H1 (cell line): ENCODE measurements around the gene PAOX. TPM values are rescaled to one million over a fixed set of nuclear protein-coding genes. Genes with fewer than 3 reads are reported as not detected.

Source experiments
- CTCF ChIA-PET: fragments of 300-600 bp; sonication (Branson Sonifier 250); formaldehyde crosslinking; loops from one replicate; lab custom pipeline; 2021; ENCODE audit not compliant: partially characterized antibody; lab: Charles Lee
- POLR2A ChIA-PET: fragments of 300-600 bp; sonication (Branson Sonifier 250); formaldehyde crosslinking; loops from one replicate; lab custom pipeline; 2021; ENCODE audit warnings: inconsistent platforms; ENCODE audit not compliant: partially characterized antibody; lab: Charles Lee
- DNase-seq, 2 experiments: peaks; one replicate each; pipeline versions ENCODE4 v3.0.0 to v3.0.0-alpha.2; 2010 to 2022; ENCODE audit warnings: low spot score in 2 of 2, low read depth in 1 of 2, mixed read lengths in 1 of 2
- FAIRE-seq: peaks from 2 replicates; lab custom pipeline; 2011; peaks lifted over from hg19 to GRCh38; lab: Jason Lieb, UNC
- H2AFZ ChIP-seq: 2 replicates; pipeline ENCODE4 v1.8.1; 2012; ENCODE audit warnings: low read length, inconsistent platforms
- H2AK5ac ChIP-seq: 2 replicates; pipeline ENCODE4 v1.6.1; 2013; ENCODE audit warnings: low read depth, low read length
- H2BK120ac ChIP-seq: replicated peaks from 2 replicates; pipeline ENCODE3; 2013; ENCODE audit warnings: low read depth, low read length, inconsistent platforms
- H2BK12ac ChIP-seq: 2 replicates; pipeline ENCODE4 v1.6.1; 2013; ENCODE audit warnings: low read depth, low read length
- H2BK15ac ChIP-seq: 2 replicates; pipeline ENCODE4 v1.6.1; 2013; ENCODE audit warnings: low read length
- H2BK20ac ChIP-seq: 2 replicates; pipeline ENCODE4 v1.6.1; 2013; ENCODE audit warnings: low read length
- H2BK5ac ChIP-seq: 2 replicates; pipeline ENCODE4 v1.6.1; 2013; ENCODE audit warnings: low read depth, low read length
- H3K14ac ChIP-seq: 2 replicates; pipeline ENCODE4 v1.6.1; 2013; ENCODE audit warnings: inconsistent platforms; ENCODE audit not compliant: insufficient read length
- H3K18ac ChIP-seq: 2 replicates; pipeline ENCODE4 v1.6.1; 2013; ENCODE audit warnings: low read length; ENCODE audit errors: extremely low read depth
- H3K23ac ChIP-seq: 2 replicates; pipeline ENCODE4 v1.6.1; 2013; ENCODE audit warnings: inconsistent platforms; ENCODE audit not compliant: insufficient read length
- H3K23me2 ChIP-seq: 2 replicates; pipeline ENCODE4 v1.6.1; 2013; ENCODE audit warnings: low read depth, low read length
- H3K27ac ChIP-seq: 2 replicates; pipeline ENCODE4 v1.6.1; 2011; ENCODE audit warnings: low read depth, low read length, inconsistent platforms
- H3K27me3 ChIP-seq, 4 experiments: replicated peaks in 1 of 4; 1 replicate in 1 of 4; 2 replicates in 3 of 4; pipeline versions ENCODE4 v1.6.1 to v1.8.1; 2011 to 2013; ENCODE audit warnings: low read length in 3 of 4, mild to moderate bottlenecking in 3 of 4, inconsistent platforms in 2 of 4, mixed read lengths in 2 of 4, moderate library complexity in 1 of 4; ENCODE audit not compliant: control insufficient read depth in 3 of 4, insufficient read depth in 3 of 4; ENCODE audit errors: extremely low read depth in 1 of 4
- H3K36me3 ChIP-seq, 4 experiments: 2 replicates each; pipeline versions ENCODE4 v1.6.1 to v1.8.1; 2011 to 2013; ENCODE audit warnings: mild to moderate bottlenecking in 4 of 4, low read length in 3 of 4, moderate library complexity in 2 of 4, control low read depth in 1 of 4, inconsistent platforms in 1 of 4; ENCODE audit not compliant: insufficient read depth in 4 of 4, control insufficient read depth in 2 of 4
- H3K4ac ChIP-seq: replicated peaks from 2 replicates; pipeline ENCODE3; 2013; ENCODE audit warnings: low read length, low read depth, mixed read lengths, inconsistent platforms; ENCODE audit not compliant: insufficient read length
- H3K4me1 ChIP-seq, 4 experiments: replicated peaks in 1 of 4; 1 replicate in 1 of 4; 2 replicates in 3 of 4; pipeline versions ENCODE4 v1.6.1 to v1.8.1; 2011 to 2013; ENCODE audit warnings: low read length in 3 of 4, inconsistent platforms in 2 of 4, mixed read lengths in 1 of 4; ENCODE audit not compliant: insufficient read depth in 4 of 4, control insufficient read depth in 3 of 4
- H3K4me2 ChIP-seq, 2 experiments: 2 replicates each; pipeline versions ENCODE4 v1.6.1 to v1.8.1; 2011 to 2013; ENCODE audit warnings: low read depth in 2 of 2, low read length in 2 of 2, control low read depth in 1 of 2, inconsistent platforms in 1 of 2, mild to moderate bottlenecking in 1 of 2; ENCODE audit not compliant: insufficient read depth in 1 of 2
- H3K4me3 ChIP-seq, 4 experiments: fragments of 200-600, 300-600 bp in 1 of 4; sonication (generic), shearing (Covaris generic), sonication (Bioruptor Twin) in 1 of 4; 2 replicates each; pipeline versions ENCODE4 v1.5.1 to v1.8.1; 2011 to 2016; ENCODE audit warnings: low read length in 4 of 4, low read depth in 3 of 4, control low read depth in 2 of 4, inconsistent platforms in 2 of 4, mild to moderate bottlenecking in 2 of 4, mixed read lengths in 1 of 4, moderate library complexity in 1 of 4; ENCODE audit not compliant: insufficient read depth in 2 of 4; ENCODE audit errors: extremely low read depth in 1 of 4
- H3K56ac ChIP-seq: replicated peaks from 2 replicates; pipeline ENCODE3; 2013; ENCODE audit warnings: low read depth, mild to moderate bottlenecking, mixed read lengths, low read length, inconsistent platforms; ENCODE audit not compliant: insufficient read length
- H3K79me1 ChIP-seq: 2 replicates; pipeline ENCODE4 v1.6.1; 2013; ENCODE audit warnings: low read depth, low read length, control low read depth
- H3K79me2 ChIP-seq, 2 experiments: 2 replicates each; pipeline versions ENCODE4 v1.6.1 to v1.8.1; 2012 to 2013; ENCODE audit warnings: low read length in 2 of 2, mild to moderate bottlenecking in 2 of 2, inconsistent platforms in 1 of 2; ENCODE audit not compliant: insufficient read depth in 2 of 2, control insufficient read depth in 1 of 2
- H3K9ac ChIP-seq, 4 experiments: replicated peaks in 1 of 4; 1 replicate in 1 of 4; 2 replicates in 3 of 4; pipeline versions ENCODE4 v1.6.1 to v1.8.1; 2011 to 2013; ENCODE audit warnings: low read depth in 3 of 4, low read length in 3 of 4, control low read depth in 2 of 4, mild to moderate bottlenecking in 2 of 4, moderate library complexity in 2 of 4, inconsistent platforms in 1 of 4; ENCODE audit errors: extremely low read depth in 1 of 4
- H3K9me3 ChIP-seq, 2 experiments: 2 replicates each; pipeline versions ENCODE4 v1.6.1 to v1.8.1; 2012 to 2013; ENCODE audit warnings: mild to moderate bottlenecking in 2 of 2, moderate library complexity in 2 of 2, control low read depth in 1 of 2, inconsistent platforms in 1 of 2, low read depth in 1 of 2, low read length in 1 of 2, mixed read lengths in 1 of 2; ENCODE audit not compliant: insufficient read depth in 2 of 2
- H4K20me1 ChIP-seq, 2 experiments: replicated peaks in 1 of 2; 2 replicates each; pipeline versions ENCODE3 to v1.8.1; 2011 to 2013; ENCODE audit warnings: inconsistent platforms in 2 of 2, low read length in 2 of 2, mild to moderate bottlenecking in 1 of 2; ENCODE audit not compliant: insufficient read depth in 2 of 2, control insufficient read depth in 1 of 2
- H4K5ac ChIP-seq: 2 replicates; pipeline ENCODE4 v1.6.1; 2013; ENCODE audit warnings: low read length, low read depth, mixed read lengths, inconsistent platforms; ENCODE audit not compliant: insufficient read length
- H4K8ac ChIP-seq: 2 replicates; pipeline ENCODE4 v1.8.0; 2013; ENCODE audit warnings: mild to moderate bottlenecking, moderate library complexity, low read length, inconsistent platforms; ENCODE audit not compliant: insufficient read depth; ENCODE audit errors: extremely low read depth
- H4K91ac ChIP-seq: replicated peaks from 2 replicates; pipeline ENCODE3; 2013; ENCODE audit warnings: low read length, mixed read lengths, inconsistent platforms; ENCODE audit not compliant: insufficient read length
- ASH2L ChIP-seq: fragments of 200-600, 300-600 bp; sonication (generic); IDR thresholded peaks from one replicate; pipeline ENCODE4 v1.7.1; 2017; ENCODE audit warnings: low read length
- CBX8 ChIP-seq: fragments of 300-800, 300-1000 bp; sonication (generic); IDR thresholded peaks from 2 replicates; pipeline ENCODE4 v1.7.1; 2016; ENCODE audit warnings: low read depth, low read length, borderline replicate concordance
- CEBPB ChIP-seq: IDR thresholded peaks from 2 replicates; pipeline ENCODE4 v1.6.1; 2012; ENCODE audit warnings: low read depth, low read length
- CTBP2 ChIP-seq: IDR thresholded peaks from 2 replicates; pipeline ENCODE4 v1.7.0; 2011; ENCODE audit warnings: borderline replicate concordance, mild to moderate bottlenecking, moderate library complexity, mixed read lengths, low read length; ENCODE audit not compliant: insufficient read depth, insufficient read length
- GTF2F1 ChIP-seq: IDR thresholded peaks from 2 replicates; pipeline ENCODE4 v1.6.1; 2012; ENCODE audit warnings: low read depth, low read length, improper control_type of control experiment, borderline replicate concordance
- JUN ChIP-seq: IDR thresholded peaks from 2 replicates; pipeline ENCODE4 v1.6.1; 2011; ENCODE audit warnings: low read depth, mild to moderate bottlenecking, improper control_type of control experiment, low read length
- MAFK ChIP-seq: IDR thresholded peaks from 2 replicates; pipeline ENCODE4 v1.6.1; 2012; ENCODE audit warnings: low read depth, mild to moderate bottlenecking, improper control_type of control experiment, low read length
- SP1 ChIP-seq: IDR thresholded peaks from 2 replicates; pipeline ENCODE4 v1.6.1; 2011; ENCODE audit warnings: low read depth, low read length
- WGBS, 2 experiments: shearing (Covaris generic) in 1 of 2; methylation state at CpG; one replicate each; pipeline versions ENCODE4 v1.1.6 to v1.1.7; 2013 to 2015; ENCODE audit warnings: low lambda C conversion rate in 2 of 2, mixed read lengths in 2 of 2, inconsistent platforms in 1 of 2, low coverage in 1 of 2, missing lambda C conversion rate in 1 of 2; ENCODE audit not compliant: insufficient replicate concordance in 2 of 2, insufficient coverage in 1 of 2, insufficient read length in 1 of 2; ENCODE audit errors: extremely low coverage in 1 of 2, missing lambda C conversion rate in 1 of 2; 5-methylcytosine and 5-hydroxymethylcytosine counted together
- polyA plus RNA-seq, 7 experiments: library from polyadenylated mRNA; depleted of rRNA in 3 of 7; stranded (reverse) in 5 of 7; unstranded in 2 of 7; fragments of >200 nt in 5 of 7; fragments of 200-250 nt in 2 of 7; gene quantifications; 1 replicate in 5 of 7; 2 replicates in 1 of 7; 4 replicates in 1 of 7; pipeline versions ENCODE4 v1.2.1 to v1.2.3, GENCODE V29; 2011 to 2013; ENCODE audit warnings: missing spikeins in 2 of 7, mixed read lengths in 2 of 7
- total RNA-seq: library from RNA; stranded (reverse); fragmentation: NEBNext Ultra II Directional; extraction: Animal tissue kit (Norgen Biotek cat#: 25700); gene quantifications from 2 replicates; pipeline ENCODE4 v1.2.1, GENCODE V29; 2021
- TF ChIP-seq, protein P1 (sequence below): IDR thresholded peaks from 2 replicates; pipeline ENCODE4 v1.6.1; 2012; ENCODE audit warnings: inconsistent platforms

PAOX gene
- total and polyA plus RNA-seq, 2 of the 8 experiments (the other 6 are each of a cell fraction or from before 2014, with no cell fraction given): 3.7 to 4.3 TPM

DNA sequence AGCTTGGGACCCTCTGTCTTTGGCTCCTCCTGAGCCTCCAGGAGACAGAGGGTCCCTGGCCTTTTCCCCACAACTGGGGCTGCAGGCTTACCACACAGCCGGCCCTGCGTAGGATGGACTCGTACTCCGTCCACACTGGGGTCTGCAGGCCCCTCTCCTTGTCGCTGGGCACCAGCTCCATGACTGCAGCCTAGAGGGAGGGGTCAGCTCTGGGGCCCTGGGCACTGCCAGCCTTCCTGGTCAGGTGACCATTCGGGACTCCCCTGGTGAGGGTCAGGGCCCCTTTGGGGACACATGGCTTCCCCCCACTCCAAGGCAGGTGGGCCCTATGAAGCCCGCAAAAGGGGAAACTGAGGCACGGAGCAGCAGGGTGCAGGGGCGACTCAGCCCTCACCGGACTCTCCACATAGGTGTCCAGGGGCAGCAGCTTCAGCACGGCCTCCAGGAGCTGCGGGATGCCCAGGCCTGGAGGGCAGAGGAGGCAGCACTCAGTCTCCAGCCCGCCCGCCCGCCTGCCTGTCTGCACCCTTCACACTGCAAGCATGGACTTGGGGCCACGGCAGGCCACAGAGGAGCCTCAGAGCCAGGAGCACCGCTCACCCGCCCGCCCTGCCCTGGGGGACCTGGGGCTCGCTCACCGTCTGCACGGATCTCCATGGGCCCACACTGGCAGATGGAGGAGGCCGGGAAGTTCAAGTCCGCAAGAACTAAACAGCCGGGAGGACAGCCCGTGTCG, 22.3 kb upstream of the PAOX start:
- H2BK20ac ChIP-seq: no peak overlapping the region
- peak overlapping the region; percentile 69 for H3K4ac ChIP-seq
- 53% methylated on average over 21 of the region's 27 CpGs; no CpG with 5 or more reads in 1 of the 2 experiments for WGBS, 2 experiments
- H3K79me2 ChIP-seq: no peaks in the 10 kb centered on the region
- peaks cover 7 to 16% of the 10 kb centered on the region in 2 experiments for H4K20me1 ChIP-seq
- POLR2A ChIA-PET: interaction anchor here (0.6 to 5.0 kb wide), 11 partner anchors 10 to 96 kb away, joined by 3 to 38 read pairs (median 7); partner anchors contain the start of genes CALY and PRAP1
- H2AFZ ChIP-seq: no peak overlapping the region
- H3K23ac ChIP-seq: no peak overlapping the region
- H3K9me3 ChIP-seq: no peaks in the 10 kb centered on the region
- no peaks in the 10 kb centered on the region; a peak in 3 of 8 replicates for H3K36me3 ChIP-seq
- H2BK15ac ChIP-seq: no peak overlapping the region
- H2BK5ac ChIP-seq: 0 out of 2 replicates have a peak overlapping the region, but pooled peaks have one; percentile 52
- TF ChIP-seq JUN (no peak), SP1 (no peak), GTF2F1 (no peak), CTBP2 (no peak), ASH2L (no peak), MAFK (no peak), CEBPB (no peak), CBX8 (no peak)
- TF ChIP-seq, protein P1, sequence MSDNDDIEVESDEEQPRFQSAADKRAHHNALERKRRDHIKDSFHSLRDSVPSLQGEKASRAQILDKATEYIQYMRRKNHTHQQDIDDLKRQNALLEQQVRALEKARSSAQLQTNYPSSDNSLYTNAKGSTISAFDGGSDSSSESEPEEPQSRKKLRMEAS: no peak
- TF ChIP-seq, all 59 proteins: peak for 0
- Histone ChIP-seq H3K4me2 (peak overlapping the region; percentile 76 to 80), H4K8ac (peak overlapping the region; percentile 83; the same call in 1 of the 2 replicates), H2BK120ac (no peak overlapping the region), H3K4me1 (peaks cover 0 to 6% (median 3%) of the 10 kb centered on the region in 4 experiments; a peak in 4 of 7 replicates), H3K56ac (peak overlapping the region; percentile 46), H3K79me1 (no peaks in the 10 kb centered on the region; the same call in 1 of the 2 replicates), H4K91ac (peak overlapping the region; percentile 54), H3K14ac (no peak overlapping the region), H2BK12ac (no peak overlapping the region), H3K4me3 (peak overlapping the region; percentile 51 to 78 (median 68)), H3K27ac (no peak overlapping the region), H4K5ac (no peak overlapping the region), H2AK5ac (no peak overlapping the region), H3K9ac (peak overlapping the region; percentile 46 to 54 (median 52); a peak in 4 of 7 replicates), H3K27me3 (peaks cover 0 to 19% (median 7%) of the 10 kb centered on the region in 4 experiments; a peak in 5 of 7 replicates), H3K23me2 (peaks cover 6% of the 10 kb centered on the region; the same call in 1 of the 2 replicates), H3K18ac (peak overlapping the region; percentile 93; the same call in 1 of the 2 replicates)
- DNase-seq: no peak
- no peak for FAIRE-seq
- CTCF ChIA-PET: interaction anchor here (0.6 to 4.9 kb wide), 3 partner anchors 12 to 27 kb away, joined by 3 to 57 read pairs (median 9); no protein-coding TSS in a partner anchor
